Measurements from ENCODE around the gene ZPBP. TPM values are rescaled to one million over a fixed set of nuclear protein-coding genes. Genes with fewer than 3 reads are reported as not detected.
"Not testable (repeated sequence)": the region's sequence is repeated elsewhere in the genome, so short reads cannot be mapped to it uniquely, and the experiment has no call there.

ZPBP gene
- total RNA-seq, 1 donor from 2014 or later: not detected

DNA sequence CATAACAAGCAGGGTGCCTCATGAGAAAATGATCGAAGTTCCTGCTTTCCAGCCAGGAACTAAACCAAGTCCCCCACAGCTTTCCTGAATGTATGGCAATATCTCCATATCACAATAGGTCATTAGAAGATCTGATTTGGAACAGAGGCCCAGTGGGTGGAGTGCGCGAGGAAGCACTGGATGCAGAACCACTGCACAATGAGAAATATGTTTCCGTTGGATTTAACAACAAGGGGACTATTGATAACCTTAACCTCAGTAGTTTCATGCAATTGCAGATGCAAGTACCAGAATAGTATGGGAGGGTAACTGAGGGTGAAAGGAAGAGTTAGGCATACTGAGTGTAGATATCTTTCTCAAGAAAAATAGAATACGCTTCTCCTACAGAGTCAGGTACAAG lies 45.3 kb downstream of the ZPBP start:
- Histone ChIP-seq H3K4me1 (ENCODE audit: insufficient read depth, low read length) (no peaks in the 10 kb centered on the region), H3K79me2 (ENCODE audit: insufficient read depth, low read length) (no peaks in the 10 kb centered on the region), H3K27me3 (ENCODE audit: insufficient read depth, low read length) (no peaks in the 10 kb centered on the region), H3K36me3 (ENCODE audit: insufficient read depth, low read length) (no peaks in the 10 kb centered on the region), H3K27ac (ENCODE audit: low read depth, low read length) (no peak overlapping the region), H4K20me1 (ENCODE audit: insufficient read depth, low read length) (no peaks in the 10 kb centered on the region), H3K4me2 (ENCODE audit: low read length) (no peak overlapping the region), H2AFZ (ENCODE audit: low read depth, low read length) (no peak overlapping the region), H3K9me3 (ENCODE audit: insufficient read depth, low read depth, low read length) (no peaks in the 10 kb centered on the region), H3K4me3 (ENCODE audit: insufficient read depth, low read depth, low read length) (no peak overlapping the region), H3K9ac (ENCODE audit: low read length) (no peak overlapping the region)
- Mint-ChIP-seq H3K9me3 (ENCODE audit: unreplicated experiment) (peaks cover 7% of the 10 kb centered on the region), H3K27ac (ENCODE audit: unreplicated experiment) (no peak overlapping the region), H3K36me3 (ENCODE audit: low read depth, unreplicated experiment) (no peaks in the 10 kb centered on the region), H3K4me1 (ENCODE audit: low read depth, unreplicated experiment) (no peaks in the 10 kb centered on the region), H3K27me3 (ENCODE audit: low read depth, unreplicated experiment) (peaks cover 2% of the 10 kb centered on the region), H3K4me3 (ENCODE audit: unreplicated experiment) (no peak overlapping the region)
- FAIRE-seq: no peak
- DNase-seq (ENCODE audit: low read depth): no peak
- TF ChIP-seq EZH2 (IDR thresholded peaks at IDR 0.05; ENCODE audit: insufficient read depth, low read length): no peak
- TF ChIP-seq, protein P1, sequence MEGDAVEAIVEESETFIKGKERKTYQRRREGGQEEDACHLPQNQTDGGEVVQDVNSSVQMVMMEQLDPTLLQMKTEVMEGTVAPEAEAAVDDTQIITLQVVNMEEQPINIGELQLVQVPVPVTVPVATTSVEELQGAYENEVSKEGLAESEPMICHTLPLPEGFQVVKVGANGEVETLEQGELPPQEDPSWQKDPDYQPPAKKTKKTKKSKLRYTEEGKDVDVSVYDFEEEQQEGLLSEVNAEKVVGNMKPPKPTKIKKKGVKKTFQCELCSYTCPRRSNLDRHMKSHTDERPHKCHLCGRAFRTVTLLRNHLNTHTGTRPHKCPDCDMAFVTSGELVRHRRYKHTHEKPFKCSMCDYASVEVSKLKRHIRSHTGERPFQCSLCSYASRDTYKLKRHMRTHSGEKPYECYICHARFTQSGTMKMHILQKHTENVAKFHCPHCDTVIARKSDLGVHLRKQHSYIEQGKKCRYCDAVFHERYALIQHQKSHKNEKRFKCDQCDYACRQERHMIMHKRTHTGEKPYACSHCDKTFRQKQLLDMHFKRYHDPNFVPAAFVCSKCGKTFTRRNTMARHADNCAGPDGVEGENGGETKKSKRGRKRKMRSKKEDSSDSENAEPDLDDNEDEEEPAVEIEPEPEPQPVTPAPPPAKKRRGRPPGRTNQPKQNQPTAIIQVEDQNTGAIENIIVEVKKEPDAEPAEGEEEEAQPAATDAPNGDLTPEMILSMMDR (IDR thresholded peaks at IDR 0.05; ENCODE audit: insufficient read depth, low read depth, low read length): no peak

DNA sequence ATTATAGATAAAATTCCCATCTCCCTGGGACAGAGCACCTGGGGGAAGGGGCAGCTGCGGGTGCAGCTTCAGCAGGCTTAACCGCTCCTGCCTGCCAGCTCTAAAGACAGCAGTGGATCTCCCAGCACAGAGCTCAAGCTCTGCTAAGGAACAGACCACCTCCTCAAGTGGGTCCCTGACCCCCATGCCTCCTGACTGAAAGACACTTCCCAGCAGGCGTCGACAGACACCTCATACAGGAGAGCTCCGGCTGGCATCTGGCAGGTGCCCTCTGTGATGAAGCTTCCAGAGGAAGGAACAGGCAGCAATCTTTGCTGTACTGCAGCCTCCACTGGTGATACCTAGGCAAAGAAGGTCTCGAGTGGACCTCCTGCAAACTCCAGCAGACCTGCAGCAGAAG lies 51.9 kb downstream of the ZPBP start:
- H3K9me3 ChIP-seq (ENCODE audit: insufficient read depth, low read depth, low read length); H3K27ac ChIP-seq (ENCODE audit: low read depth, low read length); H3K27ac Mint-ChIP-seq (ENCODE audit: unreplicated experiment); H3K36me3 Mint-ChIP-seq (ENCODE audit: low read depth, unreplicated experiment); H3K4me3 ChIP-seq (ENCODE audit: insufficient read depth, low read depth, low read length); H3K36me3 ChIP-seq (ENCODE audit: insufficient read depth, low read length); H3K27me3 Mint-ChIP-seq (ENCODE audit: low read depth, unreplicated experiment); H3K9me3 Mint-ChIP-seq (ENCODE audit: unreplicated experiment); DNase-seq (ENCODE audit: low read depth); H3K4me2 ChIP-seq (ENCODE audit: low read length); H4K20me1 ChIP-seq (ENCODE audit: insufficient read depth, low read length); H3K79me2 ChIP-seq (ENCODE audit: insufficient read depth, low read length); H3K9ac ChIP-seq (ENCODE audit: low read length); FAIRE-seq; H3K4me1 ChIP-seq (ENCODE audit: insufficient read depth, low read length); H3K27me3 ChIP-seq (ENCODE audit: insufficient read depth, low read length); H2AFZ ChIP-seq (ENCODE audit: low read depth, low read length); H3K4me3 Mint-ChIP-seq (ENCODE audit: unreplicated experiment); H3K4me1 Mint-ChIP-seq (ENCODE audit: low read depth, unreplicated experiment): not testable (repeated sequence)

DNA sequence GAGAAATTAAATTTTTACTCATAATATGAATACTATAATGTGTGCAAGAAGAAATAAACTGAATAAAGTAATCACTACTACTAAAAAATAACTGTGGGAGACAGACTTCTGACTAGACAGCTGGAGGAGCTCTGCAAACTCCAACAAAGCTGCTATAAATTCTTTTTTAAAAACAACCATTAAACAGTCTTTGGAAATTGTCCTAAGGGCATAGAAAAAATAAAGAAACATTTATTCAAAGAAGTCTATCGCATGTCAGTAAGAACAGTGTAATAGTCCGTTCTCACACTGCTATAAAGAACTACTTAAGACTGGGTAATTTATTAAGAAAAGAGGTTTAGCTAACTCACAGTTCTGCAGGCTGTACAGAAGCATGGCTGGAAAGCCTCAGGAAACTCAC lies 56.0 kb downstream of the ZPBP start:
- Histone ChIP-seq H3K9me3 (ENCODE audit: insufficient read depth, low read depth, low read length) (peaks cover 3% of the 10 kb centered on the region), H3K36me3 (ENCODE audit: insufficient read depth, low read length) (no peaks in the 10 kb centered on the region), H3K4me2 (ENCODE audit: low read length) (no peak overlapping the region), H3K27me3 (ENCODE audit: insufficient read depth, low read length) (no peaks in the 10 kb centered on the region), H3K27ac (ENCODE audit: low read depth, low read length) (no peak overlapping the region), H3K9ac (ENCODE audit: low read length) (no peak overlapping the region), H4K20me1 (ENCODE audit: insufficient read depth, low read length) (no peaks in the 10 kb centered on the region), H3K79me2 (ENCODE audit: insufficient read depth, low read length) (no peaks in the 10 kb centered on the region), H3K4me1 (ENCODE audit: insufficient read depth, low read length) (no peaks in the 10 kb centered on the region), H2AFZ (ENCODE audit: low read depth, low read length) (no peak overlapping the region), H3K4me3 (ENCODE audit: insufficient read depth, low read depth, low read length) (no peak overlapping the region)
- no peak overlapping the region for H3K27ac Mint-ChIP-seq (ENCODE audit: unreplicated experiment)
- DNase-seq (ENCODE audit: low read depth) (no peak), FAIRE-seq (no peak)
- no peaks in the 10 kb centered on the region for H3K36me3 Mint-ChIP-seq (ENCODE audit: low read depth, unreplicated experiment)
- peaks cover 7% of the 10 kb centered on the region for H3K27me3 Mint-ChIP-seq (ENCODE audit: low read depth, unreplicated experiment)
- TF ChIP-seq EZH2 (IDR thresholded peaks at IDR 0.05; ENCODE audit: insufficient read depth, low read length): no peak
- TF ChIP-seq, protein P1 (IDR thresholded peaks at IDR 0.05; ENCODE audit: insufficient read depth, low read depth, low read length): no peak
- H3K4me1 Mint-ChIP-seq (ENCODE audit: low read depth, unreplicated experiment): no peaks in the 10 kb centered on the region
- no peak overlapping the region for H3K4me3 Mint-ChIP-seq (ENCODE audit: unreplicated experiment)
- no peaks in the 10 kb centered on the region for H3K9me3 Mint-ChIP-seq (ENCODE audit: unreplicated experiment)
